WTC11 (cell line): Measurements from ENCODE around the gene LGALS7. TPM values are rescaled to one million over a fixed set of nuclear protein-coding genes. Genes with fewer than 3 reads are reported as not detected.
"Not testable (repeated sequence)": the region's sequence is repeated elsewhere in the genome, so short reads cannot be mapped to it uniquely, and the experiment has no call there.

Experiments used
- ATAC-seq: fragments of 200-7000 bp; cut with Tn5 transposase; 2 replicates; pipeline ENCODE4 v1.10.0; 2021; ENCODE audit warnings: mild to moderate bottlenecking, moderate library complexity
- Bru-seq: library from RNA; stranded (reverse); fragments of 400-500 nt; gene quantifications from one replicate; lab custom pipeline; 2021; lab: Mats Ljungman, UMichigan
- CTCF ChIA-PET: fragments of 300-600 bp; sonication (Branson Sonifier 250); formaldehyde crosslinking; loops from one replicate; lab custom pipeline; 2021; ENCODE audit warnings: antibody characterized with exemption; lab: Charles Lee
- POLR2A ChIA-PET: fragments of 350-600 bp; sonication (Branson Sonifier 250); formaldehyde crosslinking; loops from one replicate; lab custom pipeline; 2021; ENCODE audit warnings: antibody characterized with exemption; lab: Charles Lee
- DNase-seq: peaks from one replicate; pipeline ENCODE4 v3.0.0; 2021; ENCODE audit warnings: low spot score
- H3K27ac Mint-ChIP-seq: 2 replicates; pipeline ENCODE4 v1.8.0; 2021; ENCODE audit warnings: mixed read lengths
- H3K27me3 Mint-ChIP-seq: 2 replicates; pipeline ENCODE4 v1.8.0; 2021; ENCODE audit warnings: low read depth, mild to moderate bottlenecking, moderate library complexity, mixed read lengths
- H3K36me3 Mint-ChIP-seq: 2 replicates; pipeline ENCODE4 v1.8.0; 2021; ENCODE audit warnings: mixed read lengths
- H3K4me1 Mint-ChIP-seq: 2 replicates; pipeline ENCODE4 v1.8.0; 2022; ENCODE audit warnings: mixed read lengths
- H3K4me3 Mint-ChIP-seq: 2 replicates; pipeline ENCODE4 v1.8.0; 2021; ENCODE audit warnings: mild to moderate bottlenecking, moderate library complexity, mixed read lengths
- H3K9me3 Mint-ChIP-seq: 2 replicates; pipeline ENCODE4 v1.8.0; 2021; ENCODE audit warnings: mixed read lengths
- FOXK1 ChIP-seq: sonication (generic); formaldehyde crosslinking; IDR thresholded peaks from 2 replicates; pipeline ENCODE4 v1.8.0; 2022; ENCODE audit warnings: mild to moderate bottlenecking, moderate library complexity, missing genetic modification reagents
- FOXP1 ChIP-seq: sonication (generic); formaldehyde crosslinking; IDR thresholded peaks from 2 replicates; pipeline ENCODE4 v1.8.0; 2022; ENCODE audit warnings: missing genetic modification reagents, mild to moderate bottlenecking, moderate library complexity, borderline replicate concordance
- GTF2I ChIP-seq: fragments of 250-450 bp; sonication (Bioruptor Pico); conservative IDR thresholded peaks from 2 replicates; pipeline ENCODE4 v1.4.0; 2021; ENCODE audit warnings: mild to moderate bottlenecking
- IRF2 ChIP-seq: sonication (generic); formaldehyde crosslinking; IDR thresholded peaks from 2 replicates; pipeline ENCODE4 v1.8.0; 2022; ENCODE audit warnings: low read depth, missing genetic modification reagents, borderline replicate concordance
- MYBL2 ChIP-seq: sonication (generic); formaldehyde crosslinking; IDR thresholded peaks from 2 replicates; pipeline ENCODE4 v1.8.1; 2023; ENCODE audit warnings: mild to moderate bottlenecking, moderate library complexity, missing genetic modification reagents
- NFE2L1 ChIP-seq: sonication (generic); formaldehyde crosslinking; IDR thresholded peaks from 2 replicates; pipeline ENCODE4 v1.8.1; 2023; ENCODE audit warnings: missing genetic modification reagents
- NR1H2 ChIP-seq: sonication (generic); formaldehyde crosslinking; IDR thresholded peaks from 2 replicates; pipeline ENCODE4 v1.9.0; 2021; ENCODE audit warnings: mild to moderate bottlenecking, moderate library complexity, missing genetic modification reagents
- NR3C1 ChIP-seq: sonication (generic); formaldehyde crosslinking; conservative IDR thresholded peaks from 2 replicates; pipeline ENCODE4 v1.8.1; 2023; ENCODE audit warnings: low read depth, mild to moderate bottlenecking, missing genetic modification reagents
- RELA ChIP-seq: sonication (generic); formaldehyde crosslinking; IDR thresholded peaks from 2 replicates; pipeline ENCODE4 v1.8.1; 2022; ENCODE audit warnings: missing genetic modification reagents, mild to moderate bottlenecking, borderline replicate concordance
- RORB ChIP-seq: fragments of 250-450 bp; sonication (Bioruptor Pico); IDR thresholded peaks from 2 replicates; pipeline ENCODE4 v1.9.0; 2021; ENCODE audit warnings: mild to moderate bottlenecking
- TEAD1 ChIP-seq: sonication (generic); formaldehyde crosslinking; IDR thresholded peaks from 2 replicates; pipeline ENCODE4 v1.8.0; 2022; ENCODE audit warnings: mild to moderate bottlenecking, missing genetic modification reagents
- ZMAT4 ChIP-seq: fragments of 250-450 bp; sonication (Bioruptor Pico); IDR thresholded peaks from 2 replicates; pipeline ENCODE4 v1.9.0; 2021; ENCODE audit warnings: mild to moderate bottlenecking
- ZNF396 ChIP-seq: fragments of 250-450 bp; sonication (Bioruptor Pico); IDR thresholded peaks from 2 replicates; pipeline ENCODE4 v1.8.0; 2021; ENCODE audit warnings: mild to moderate bottlenecking, moderate library complexity, borderline replicate concordance
- ZNF671 ChIP-seq: fragments of 250-450 bp; sonication (Bioruptor Pico); IDR thresholded peaks from 2 replicates; pipeline ENCODE4 v1.8.0; 2021; ENCODE audit warnings: mild to moderate bottlenecking
- long read RNA-seq, 3 experiments: library from RNA in 1 of 3; library from capped mRNA in 1 of 3; library from polyadenylated mRNA in 1 of 3; unstranded in 2 of 3; stranded (forward) in 1 of 3; transcript quantifications; one replicate each; pipeline ENCODE4 v2.0.0, GENCODE V29; 2021
- total RNA-seq: library from RNA; stranded (reverse); gene quantifications from 3 replicates; pipeline ENCODE4 v1.2.3, GENCODE V29; 2021
- TF ChIP-seq, protein P1 (sequence below): sonication (generic); formaldehyde crosslinking; IDR thresholded peaks from 2 replicates; pipeline ENCODE4 v1.8.0; 2022; ENCODE audit warnings: mild to moderate bottlenecking, missing genetic modification reagents
- TF ChIP-seq, protein P2 (sequence below): sonication (generic); formaldehyde crosslinking; conservative IDR thresholded peaks from 2 replicates; pipeline ENCODE4 v1.8.1; 2022; ENCODE audit warnings: mild to moderate bottlenecking, missing genetic modification reagents
- TF ChIP-seq, protein P3 (sequence below): fragments of 200-600 bp; IDR thresholded peaks from 2 replicates; pipeline ENCODE4 v1.8.0; 2022; ENCODE audit warnings: antibody characterized with exemption

Gene LGALS7
- 2.3 TPM in 1 of 3 replicates, not detected in the others for total RNA-seq
- Bru-seq, nascent RNA: percentile 26 among the genes with signal in this experiment
- long read RNA-seq, experiment 1, partial matches to known transcripts: 1 of 1 reads
- long read RNA-seq, experiment 1, other reads (novel, unspliced or antisense): 0 of 1 reads
- long read RNA-seq, experiment 2: 0 reads
- long read RNA-seq, experiment 3: 0 reads

DNA sequence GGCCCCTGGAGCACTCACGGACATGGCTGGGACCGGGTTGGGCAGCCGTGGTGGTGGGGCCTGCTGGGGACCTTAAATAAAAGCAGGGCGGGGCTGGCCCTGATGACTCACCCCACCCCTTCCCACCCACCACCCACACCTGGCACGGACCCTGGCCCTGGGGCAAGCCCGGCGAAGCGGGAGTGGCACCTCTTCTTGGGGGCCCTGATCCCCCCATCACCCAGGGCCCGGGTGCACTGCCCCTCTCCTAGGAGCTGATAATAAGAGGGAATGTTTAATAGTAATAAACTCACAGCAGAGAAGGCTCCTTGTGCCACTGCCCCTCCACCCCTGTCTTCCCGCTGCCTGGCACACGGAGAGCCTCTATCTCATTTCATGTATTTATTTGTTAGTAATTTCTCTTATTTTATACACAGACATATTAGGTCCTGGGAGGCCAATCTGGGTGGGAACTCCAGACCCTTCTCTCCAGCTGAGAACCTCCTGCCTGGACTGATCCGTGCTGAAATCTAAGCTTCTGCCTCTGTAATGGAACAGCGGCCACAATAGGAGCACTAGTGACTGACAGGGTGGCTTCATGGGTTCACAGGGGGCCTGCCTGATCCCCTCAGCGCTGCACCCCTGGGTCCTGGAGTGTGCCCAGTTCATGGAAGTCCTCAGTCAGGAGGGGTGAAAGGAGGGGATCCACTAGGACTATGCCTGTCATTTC lies at the start of gene LGALS7:
Gene LGALS7 (minus strand): TSS at position 49 of the 709 bp plus-strand sequence. CDS start 25 bp downstream, at position 24.
- no peak for DNase-seq
- Mint-ChIP-seq H3K27ac (no peak within 1 kb of the TSS), H3K9me3 (no peaks in the 10 kb centered on the region), H3K27me3 (peaks cover 5% of the 10 kb centered on the region), H3K36me3 (no peaks in the 10 kb centered on the region), H3K4me1 (peaks cover 5% of the 10 kb centered on the region), H3K4me3 (no peak within 1 kb of the TSS)
- CTCF ChIA-PET: interaction anchor here (0.7 kb wide), 1 partner anchor 19 kb away, joined by 4 read pairs; no protein-coding TSS in a partner anchor
- ATAC-seq: no peak
- POLR2A ChIA-PET: no interaction called here
- TF ChIP-seq ZNF671 (CRISPR knock-in tag) (no peak), MYBL2 (no peak), RORB (no peak), GTF2I (CRISPR knock-in tag) (no peak), TEAD1 (no peak), ZMAT4 (no peak), ZNF396 (CRISPR knock-in tag) (no peak), NR3C1 (no peak), NFE2L1 (no peak), IRF2 (CRISPR knock-in tag) (no peak), FOXP1 (CRISPR knock-in tag) (no peak), RELA (CRISPR knock-in tag) (no peak), FOXK1 (no peak), NR1H2 (no peak)
- TF ChIP-seq, protein P1, sequence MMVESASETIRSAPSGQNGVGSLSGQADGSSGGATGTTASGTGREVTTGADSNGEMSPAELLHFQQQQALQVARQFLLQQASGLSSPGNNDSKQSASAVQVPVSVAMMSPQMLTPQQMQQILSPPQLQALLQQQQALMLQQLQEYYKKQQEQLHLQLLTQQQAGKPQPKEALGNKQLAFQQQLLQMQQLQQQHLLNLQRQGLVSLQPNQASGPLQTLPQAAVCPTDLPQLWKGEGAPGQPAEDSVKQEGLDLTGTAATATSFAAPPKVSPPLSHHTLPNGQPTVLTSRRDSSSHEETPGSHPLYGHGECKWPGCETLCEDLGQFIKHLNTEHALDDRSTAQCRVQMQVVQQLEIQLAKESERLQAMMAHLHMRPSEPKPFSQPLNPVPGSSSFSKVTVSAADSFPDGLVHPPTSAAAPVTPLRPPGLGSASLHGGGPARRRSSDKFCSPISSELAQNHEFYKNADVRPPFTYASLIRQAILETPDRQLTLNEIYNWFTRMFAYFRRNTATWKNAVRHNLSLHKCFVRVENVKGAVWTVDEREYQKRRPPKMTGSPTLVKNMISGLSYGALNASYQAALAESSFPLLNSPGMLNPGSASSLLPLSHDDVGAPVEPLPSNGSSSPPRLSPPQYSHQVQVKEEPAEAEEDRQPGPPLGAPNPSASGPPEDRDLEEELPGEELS (CRISPR knock-in tag): no peak
- TF ChIP-seq, protein P2, sequence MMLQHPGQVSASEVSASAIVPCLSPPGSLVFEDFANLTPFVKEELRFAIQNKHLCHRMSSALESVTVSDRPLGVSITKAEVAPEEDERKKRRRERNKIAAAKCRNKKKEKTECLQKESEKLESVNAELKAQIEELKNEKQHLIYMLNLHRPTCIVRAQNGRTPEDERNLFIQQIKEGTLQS (CRISPR knock-in tag): no peak
- TF ChIP-seq, protein P3, sequence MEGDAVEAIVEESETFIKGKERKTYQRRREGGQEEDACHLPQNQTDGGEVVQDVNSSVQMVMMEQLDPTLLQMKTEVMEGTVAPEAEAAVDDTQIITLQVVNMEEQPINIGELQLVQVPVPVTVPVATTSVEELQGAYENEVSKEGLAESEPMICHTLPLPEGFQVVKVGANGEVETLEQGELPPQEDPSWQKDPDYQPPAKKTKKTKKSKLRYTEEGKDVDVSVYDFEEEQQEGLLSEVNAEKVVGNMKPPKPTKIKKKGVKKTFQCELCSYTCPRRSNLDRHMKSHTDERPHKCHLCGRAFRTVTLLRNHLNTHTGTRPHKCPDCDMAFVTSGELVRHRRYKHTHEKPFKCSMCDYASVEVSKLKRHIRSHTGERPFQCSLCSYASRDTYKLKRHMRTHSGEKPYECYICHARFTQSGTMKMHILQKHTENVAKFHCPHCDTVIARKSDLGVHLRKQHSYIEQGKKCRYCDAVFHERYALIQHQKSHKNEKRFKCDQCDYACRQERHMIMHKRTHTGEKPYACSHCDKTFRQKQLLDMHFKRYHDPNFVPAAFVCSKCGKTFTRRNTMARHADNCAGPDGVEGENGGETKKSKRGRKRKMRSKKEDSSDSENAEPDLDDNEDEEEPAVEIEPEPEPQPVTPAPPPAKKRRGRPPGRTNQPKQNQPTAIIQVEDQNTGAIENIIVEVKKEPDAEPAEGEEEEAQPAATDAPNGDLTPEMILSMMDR: no peak

GRCh38 chr19:38821230-38821825 lies 48.0 kb upstream of the LGALS7 start:
- H3K27ac Mint-ChIP-seq, ATAC-seq, DNase-seq, POLR2A ChIA-PET, H3K4me3 Mint-ChIP-seq: not testable (repeated sequence)
- Mint-ChIP-seq H3K4me1 (peaks cover 37% of the 10 kb centered on the region), H3K36me3 (peaks cover 51% of the 10 kb centered on the region), H3K9me3 (peaks cover 22% of the 10 kb centered on the region), H3K27me3 (peaks cover 18% of the 10 kb centered on the region)
- CTCF ChIA-PET: interaction anchor here (0.8 kb wide), 1 partner anchor 52 kb away, joined by 3 read pairs; no protein-coding TSS in a partner anchor
